GM12878 (cell line): ENCODE results near the gene RNLS. TPM values are rescaled to one million over a fixed set of nuclear protein-coding genes. Genes with fewer than 3 reads are reported as not detected.

Experiments
- ATAC-seq: fragments of 200-7000 bp; cut with Tn5 transposase; 3 replicates; pipeline ENCODE4 v1.9.1; 2020; ENCODE audit warnings: mild to moderate bottlenecking, moderate library complexity
- BruUV-seq: library from RNA; stranded (reverse); fragments of 400-500 nt; replicated peaks from 2 replicates; lab custom pipeline; 2021; lab: Mats Ljungman, UMichigan
- CTCF ChIA-PET: fragments of 300-600 bp; sonication (Branson Sonifier 250); formaldehyde crosslinking; extraction: SDS; loops from one replicate; lab custom pipeline; 2021; ENCODE audit warnings: inconsistent platforms; lab: Yijun Ruan, JAX
- POLR2A ChIA-PET: fragments of 350-600 bp; formaldehyde crosslinking; extraction: SDS; loops from one replicate; lab custom pipeline; 2021; ENCODE audit warnings: inconsistent platforms; lab: Charles Lee
- RAD21 ChIA-PET: fragments of 300-600 bp; sonication (Branson Sonifier 250); formaldehyde crosslinking; loops from one replicate; lab custom pipeline; 2023; ENCODE audit warnings: antibody characterized with exemption; ENCODE audit not compliant: unreplicated experiment; lab: Charles Lee
- SMC1A ChIA-PET: fragments of 300-600 bp; sonication (Branson Sonifier 250); formaldehyde crosslinking; loops from one replicate; lab custom pipeline; 2023; ENCODE audit not compliant: unreplicated experiment, uncharacterized antibody; lab: Charles Lee
- DNase-seq: peaks from one replicate; pipeline ENCODE4 v3.0.0-alpha.2; 2011; ENCODE audit warnings: low read depth, low spot score
- FAIRE-seq: peaks from 3 replicates; lab custom pipeline; 2011; peaks lifted over from hg19 to GRCh38; lab: Jason Lieb, UNC
- H2AFZ ChIP-seq: 2 replicates; pipeline ENCODE4 v1.6.0; 2011; ENCODE audit warnings: low read depth, low read length, control low read depth; ENCODE audit not compliant: control insufficient read depth
- H3K27ac ChIP-seq: 2 replicates; pipeline ENCODE4 v1.5.1; 2011; ENCODE audit warnings: control low read depth; ENCODE audit not compliant: control insufficient read depth, insufficient read depth
- H3K27me3 ChIP-seq, 2 experiments: replicated peaks in 1 of 2; 2 replicates each; pipeline versions ENCODE4 v1.6.0 to v1.6.1; 2011; ENCODE audit warnings: low read length in 1 of 2; ENCODE audit not compliant: control insufficient read depth in 2 of 2, insufficient read depth in 2 of 2
- H3K36me3 ChIP-seq, 2 experiments: 2 replicates each; pipeline ENCODE4 v1.5.1; 2011; ENCODE audit warnings: low read length in 1 of 2; ENCODE audit not compliant: control insufficient read depth in 2 of 2, insufficient read depth in 2 of 2
- H3K4me1 ChIP-seq: 2 replicates; pipeline ENCODE4 v1.6.1; 2011; ENCODE audit warnings: mild to moderate bottlenecking, low read length, moderate library complexity, mixed read lengths; ENCODE audit not compliant: control insufficient read depth, insufficient read depth
- H3K4me2 ChIP-seq: 2 replicates; pipeline ENCODE4 v1.6.0; 2011; ENCODE audit warnings: control low read depth; ENCODE audit not compliant: control insufficient read depth, insufficient read depth
- H3K4me3 ChIP-seq: fragments of 200-600 bp; sonication (generic); 2 replicates; pipeline ENCODE4 v1.5.1; 2016
- H3K79me2 ChIP-seq: 2 replicates; pipeline ENCODE4 v1.6.0; 2011; ENCODE audit warnings: low read length; ENCODE audit not compliant: control insufficient read depth, insufficient read depth
- H3K9ac ChIP-seq: 2 replicates; pipeline ENCODE4 v1.8.0; 2011; ENCODE audit warnings: low read length, control low read depth, mixed read lengths; ENCODE audit not compliant: control insufficient read depth, insufficient read depth
- H3K9me3 ChIP-seq: replicated peaks from 3 replicates; pipeline ENCODE4 v1.5.1; 2011; ENCODE audit warnings: mild to moderate bottlenecking, low read length; ENCODE audit not compliant: control insufficient read depth, insufficient read depth
- H4K20me1 ChIP-seq: 2 replicates; pipeline ENCODE4 v1.6.0; 2011; ENCODE audit not compliant: control insufficient read depth, insufficient read depth
- ATF7 ChIP-seq: fragments of 450-650 bp; IDR thresholded peaks from 2 replicates; pipeline ENCODE4 v1.6.1; 2016; ENCODE audit warnings: low read depth, mild to moderate bottlenecking
- BHLHE40 ChIP-seq, 2 experiments: fragments of 450-650 bp in 1 of 2; IDR thresholded peaks; 2 replicates each; pipeline ENCODE4 v1.6.1; 2011 to 2017; ENCODE audit warnings: low read depth in 2 of 2, borderline replicate concordance in 1 of 2, improper control_type of control experiment in 1 of 2, low read length in 1 of 2, mild to moderate bottlenecking in 1 of 2
- CBX5 ChIP-seq: sonication (generic); IDR thresholded peaks from 2 replicates; pipeline ENCODE4 v1.6.1; 2016; ENCODE audit warnings: low read depth, moderate library complexity, mild to moderate bottlenecking, inconsistent platforms
- CHD2 ChIP-seq: IDR thresholded peaks from 2 replicates; pipeline ENCODE4 v1.6.1; 2011; ENCODE audit warnings: low read depth, low read length, improper control_type of control experiment, borderline replicate concordance
- DPF2 ChIP-seq: fragments of 450-650 bp; IDR thresholded peaks from 2 replicates; pipeline ENCODE4 v1.6.1; 2017; ENCODE audit warnings: mild to moderate bottlenecking
- JUND ChIP-seq: IDR thresholded peaks from 2 replicates; pipeline ENCODE4 v1.6.1; 2012; ENCODE audit warnings: low read depth, mild to moderate bottlenecking, low read length, improper control_type of control experiment, moderate library complexity
- MYB ChIP-seq: fragments of 150-350 bp; IDR thresholded peaks from 2 replicates; pipeline ENCODE4 v1.6.1; 2014; ENCODE audit warnings: mild to moderate bottlenecking, low read depth, low read length, borderline replicate concordance
- PAX8 ChIP-seq: fragments of 450-650 bp; IDR thresholded peaks from 2 replicates; pipeline ENCODE4 v1.6.1; 2017; ENCODE audit warnings: mild to moderate bottlenecking, moderate library complexity
- POLR2A ChIP-seq: IDR thresholded peaks from 2 replicates; pipeline ENCODE4 v1.6.1; 2011; ENCODE audit warnings: low read depth, mild to moderate bottlenecking, low read length
- RAD21 ChIP-seq: IDR thresholded peaks from 2 replicates; pipeline ENCODE4 v1.6.1; 2011; ENCODE audit warnings: mild to moderate bottlenecking, low read depth, low read length, moderate library complexity; ENCODE audit not compliant: insufficient read depth
- SPI1 ChIP-seq: IDR thresholded peaks from 2 replicates; pipeline ENCODE4 v1.6.1; 2011; ENCODE audit warnings: low read depth, mild to moderate bottlenecking, low read length, moderate library complexity, borderline replicate concordance; ENCODE audit not compliant: insufficient read depth
- SREBF2 ChIP-seq: IDR thresholded peaks from 2 replicates; pipeline ENCODE4 v1.6.1; 2012; ENCODE audit warnings: mild to moderate bottlenecking, low read length
- ZNF622 ChIP-seq: fragments of 450-650 bp; IDR thresholded peaks from 2 replicates; pipeline ENCODE4 v1.6.1; 2017; ENCODE audit warnings: mild to moderate bottlenecking, inconsistent platforms
- WGBS: methylation state at CpG from one replicate; pipeline ENCODE4 v1.1.6; 2016; ENCODE audit warnings: low lambda C conversion rate; ENCODE audit not compliant: insufficient replicate concordance, insufficient coverage; ENCODE audit errors: missing lambda C conversion rate; 5-methylcytosine and 5-hydroxymethylcytosine counted together
- in situ Hi-C: fragments of 300-500 bp; cut with MboI; formaldehyde crosslinking; loops from 9 replicates; pipeline ENCODE4 v1.14.3; 2018; ENCODE audit warnings: mixed read lengths
- intact Hi-C: fragments of 100-400 bp; cut with micrococcal nuclease; formaldehyde crosslinking; loops from one replicate; pipeline ENCODE4 v1.14.2; 2022; ENCODE audit not compliant: unreplicated experiment
- polyA plus RNA-seq, 11 experiments: library from polyadenylated mRNA; depleted of rRNA in 4 of 11; unstranded in 6 of 11; stranded (reverse) in 5 of 11; fragments of >200 nt; fragmentation: Nextera tagmentation in 4 of 11; fragmentation: Illumina TruSeq in 1 of 11; extraction: Ambion mirVana in 4 of 11; extraction: Trizol in 1 of 11; gene quantifications; 1 replicate in 1 of 11; 2 replicates in 10 of 11; pipeline versions ENCODE4 v1.2.1 to v1.2.3, GENCODE V29; 2011 to 2016; ENCODE audit warnings: inconsistent platforms in 2 of 11, missing spikeins in 2 of 11, low read depth in 1 of 11
- total RNA-seq, 4 experiments: library from RNA; depleted of rRNA in 3 of 4; stranded (reverse); fragments of >200 nt in 3 of 4; fragmentation: Illumina TruSeq in 1 of 4; extraction: Trizol in 1 of 4; gene quantifications; 2 replicates each; pipeline versions ENCODE4 v1.2.1 to v1.2.3, GENCODE V29; 2013 to 2021
- TF ChIP-seq, protein P1 (sequence below): IDR thresholded peaks from 2 replicates; pipeline ENCODE4 v1.6.1; 2012; ENCODE audit warnings: low read depth, low read length, improper control_type of control experiment
- TF ChIP-seq, protein P2 (sequence below): fragments of 450-650 bp; IDR thresholded peaks from 2 replicates; pipeline ENCODE4 v1.6.1; 2016; ENCODE audit warnings: mild to moderate bottlenecking, moderate library complexity, borderline replicate concordance
- TF ChIP-seq, protein P3 (sequence below): fragments of 450-650 bp; IDR thresholded peaks from 2 replicates; pipeline ENCODE4 v1.6.1; 2016; ENCODE audit warnings: mild to moderate bottlenecking

The RNLS gene
- total and polyA plus RNA-seq, 10 of the 15 experiments (the other 5 are each of a cell fraction or from before 2014, with no cell fraction given): 3.4 to 6.7 (median 4.6) TPM

DNA sequence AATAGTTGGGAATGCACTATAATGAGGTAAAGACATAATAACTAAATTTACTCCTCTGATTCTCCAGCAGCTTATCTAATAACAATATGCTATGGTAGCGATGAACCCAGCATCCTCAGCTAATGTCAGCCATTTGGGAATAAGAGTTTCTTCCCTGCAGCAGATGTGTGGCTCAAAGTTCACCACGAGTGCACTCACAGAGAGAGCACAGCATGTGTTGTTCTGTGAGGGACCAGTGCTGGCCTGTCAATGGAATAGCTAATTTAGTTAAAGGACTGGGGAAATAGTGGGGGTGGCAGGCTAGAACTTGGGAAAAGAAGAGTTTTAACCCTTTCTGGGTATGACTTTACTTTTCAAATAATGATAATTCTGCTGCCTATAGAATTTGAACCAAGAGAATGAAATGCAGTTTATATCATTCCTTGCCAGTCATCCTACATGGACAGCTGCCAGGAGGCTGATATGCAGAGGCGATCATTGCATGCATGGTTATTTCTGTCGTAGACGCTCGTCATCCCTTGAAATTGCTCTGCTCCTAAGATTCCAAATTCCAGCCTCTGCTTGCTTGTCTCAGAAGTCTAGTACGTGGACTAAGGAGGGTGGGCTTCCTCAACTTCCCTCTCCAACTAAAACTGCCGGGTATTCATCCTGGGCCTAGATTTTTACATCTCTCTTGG is 355.6 kb downstream of the RNLS start (continued):
- TF ChIP-seq, protein P1, sequence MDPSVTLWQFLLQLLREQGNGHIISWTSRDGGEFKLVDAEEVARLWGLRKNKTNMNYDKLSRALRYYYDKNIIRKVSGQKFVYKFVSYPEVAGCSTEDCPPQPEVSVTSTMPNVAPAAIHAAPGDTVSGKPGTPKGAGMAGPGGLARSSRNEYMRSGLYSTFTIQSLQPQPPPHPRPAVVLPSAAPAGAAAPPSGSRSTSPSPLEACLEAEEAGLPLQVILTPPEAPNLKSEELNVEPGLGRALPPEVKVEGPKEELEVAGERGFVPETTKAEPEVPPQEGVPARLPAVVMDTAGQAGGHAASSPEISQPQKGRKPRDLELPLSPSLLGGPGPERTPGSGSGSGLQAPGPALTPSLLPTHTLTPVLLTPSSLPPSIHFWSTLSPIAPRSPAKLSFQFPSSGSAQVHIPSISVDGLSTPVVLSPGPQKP: no peak
- no peak for TF ChIP-seq RAD21

DNA sequence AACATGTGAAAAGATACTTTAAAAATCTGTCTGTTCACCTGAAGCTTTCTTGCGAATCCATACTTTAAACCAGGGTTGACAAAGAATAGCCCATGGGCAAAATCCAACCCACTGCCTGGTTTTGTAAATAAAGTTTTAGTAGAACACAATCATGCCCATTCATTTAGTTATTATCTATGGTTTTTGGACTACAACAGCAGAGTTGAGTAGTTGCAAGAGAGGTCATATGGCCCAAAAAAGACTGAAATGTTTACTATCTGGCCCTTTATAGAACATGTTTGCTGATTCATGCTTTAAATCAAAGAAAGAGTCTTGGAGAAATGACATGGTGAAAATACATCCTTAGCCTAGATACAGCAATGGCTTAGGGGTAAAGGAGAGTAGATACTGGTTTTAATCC is 356.2 kb downstream of the RNLS start:
- Histone ChIP-seq H3K27me3 (no peaks in the 10 kb centered on the region), H3K4me3 (no peak overlapping the region), H2AFZ (no peak overlapping the region), H3K79me2 (no peaks in the 10 kb centered on the region), H3K9me3 (no peaks in the 10 kb centered on the region; the same call in 2 of the 3 replicates), H3K27ac (no peak overlapping the region), H3K4me1 (no peaks in the 10 kb centered on the region), H3K36me3 (no peaks in the 10 kb centered on the region; a peak in 1 of 4 replicates), H4K20me1 (no peaks in the 10 kb centered on the region), H3K9ac (no peak overlapping the region), H3K4me2 (no peak overlapping the region)
- ATAC-seq (no peak), DNase-seq (no peak), FAIRE-seq (no peak)
- ChIA-PET RAD21 (no interaction called here), CTCF (no interaction called here), SMC1A (interaction anchor here (0.7 to 3.2 kb wide), 4 partner anchors 13 to 180 kb away, joined by 3 to 13 read pairs (median 3); no protein-coding TSS in a partner anchor), POLR2A (no interaction called here)
- WGBS: 100% methylated on average over 1 of the region's 1 CpG
- in situ Hi-C loops: no loop called here
- intact Hi-C loops: no loop called here
- no TSS peak for BruUV-seq
- TF ChIP-seq MYB (no peak), ZNF622 (no peak), ATF7 (no peak), CBX5 (no peak), SREBF2 (no peak), CHD2 (no peak), DPF2 (no peak), BHLHE40 (IDR thresholded peaks at IDR 0.05; ENCODE audit: borderline replicate concordance in 1 of 2, low read depth in 2 of 2, low read length in 1 of 2) (no peak), PAX8 (no peak), SPI1 (no peak), JUND (no peak), POLR2A (no peak)
- TF ChIP-seq, protein P2, sequence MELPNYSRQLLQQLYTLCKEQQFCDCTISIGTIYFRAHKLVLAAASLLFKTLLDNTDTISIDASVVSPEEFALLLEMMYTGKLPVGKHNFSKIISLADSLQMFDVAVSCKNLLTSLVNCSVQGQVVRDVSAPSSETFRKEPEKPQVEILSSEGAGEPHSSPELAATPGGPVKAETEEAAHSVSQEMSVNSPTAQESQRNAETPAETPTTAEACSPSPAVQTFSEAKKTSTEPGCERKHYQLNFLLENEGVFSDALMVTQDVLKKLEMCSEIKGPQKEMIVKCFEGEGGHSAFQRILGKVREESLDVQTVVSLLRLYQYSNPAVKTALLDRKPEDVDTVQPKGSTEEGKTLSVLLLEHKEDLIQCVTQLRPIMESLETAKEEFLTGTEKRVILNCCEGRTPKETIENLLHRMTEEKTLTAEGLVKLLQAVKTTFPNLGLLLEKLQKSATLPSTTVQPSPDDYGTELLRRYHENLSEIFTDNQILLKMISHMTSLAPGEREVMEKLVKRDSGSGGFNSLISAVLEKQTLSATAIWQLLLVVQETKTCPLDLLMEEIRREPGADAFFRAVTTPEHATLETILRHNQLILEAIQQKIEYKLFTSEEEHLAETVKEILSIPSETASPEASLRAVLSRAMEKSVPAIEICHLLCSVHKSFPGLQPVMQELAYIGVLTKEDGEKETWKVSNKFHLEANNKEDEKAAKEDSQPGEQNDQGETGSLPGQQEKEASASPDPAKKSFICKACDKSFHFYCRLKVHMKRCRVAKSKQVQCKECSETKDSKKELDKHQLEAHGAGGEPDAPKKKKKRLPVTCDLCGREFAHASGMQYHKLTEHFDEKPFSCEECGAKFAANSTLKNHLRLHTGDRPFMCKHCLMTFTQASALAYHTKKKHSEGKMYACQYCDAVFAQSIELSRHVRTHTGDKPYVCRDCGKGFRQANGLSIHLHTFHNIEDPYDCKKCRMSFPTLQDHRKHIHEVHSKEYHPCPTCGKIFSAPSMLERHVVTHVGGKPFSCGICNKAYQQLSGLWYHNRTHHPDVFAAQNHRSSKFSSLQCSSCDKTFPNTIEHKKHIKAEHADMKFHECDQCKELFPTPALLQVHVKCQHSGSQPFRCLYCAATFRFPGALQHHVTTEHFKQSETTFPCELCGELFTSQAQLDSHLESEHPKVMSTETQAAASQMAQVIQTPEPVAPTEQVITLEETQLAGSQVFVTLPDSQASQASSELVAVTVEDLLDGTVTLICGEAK: no peak
- TF ChIP-seq, protein P3, sequence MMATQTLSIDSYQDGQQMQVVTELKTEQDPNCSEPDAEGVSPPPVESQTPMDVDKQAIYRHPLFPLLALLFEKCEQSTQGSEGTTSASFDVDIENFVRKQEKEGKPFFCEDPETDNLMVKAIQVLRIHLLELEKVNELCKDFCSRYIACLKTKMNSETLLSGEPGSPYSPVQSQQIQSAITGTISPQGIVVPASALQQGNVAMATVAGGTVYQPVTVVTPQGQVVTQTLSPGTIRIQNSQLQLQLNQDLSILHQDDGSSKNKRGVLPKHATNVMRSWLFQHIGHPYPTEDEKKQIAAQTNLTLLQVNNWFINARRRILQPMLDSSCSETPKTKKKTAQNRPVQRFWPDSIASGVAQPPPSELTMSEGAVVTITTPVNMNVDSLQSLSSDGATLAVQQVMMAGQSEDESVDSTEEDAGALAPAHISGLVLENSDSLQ: no peak
